CD4-positive, alpha-beta T cell treated with Interleukin-4 for 4 hours (primary cell): ENCODE results near the gene HYI.
"Not testable (repeated sequence)": the region's sequence is repeated elsewhere in the genome, so short reads cannot be mapped to it uniquely, and the experiment has no call there.

Experiments used
- DNase-seq: peaks from one replicate; pipeline ENCODE4 v3.0.0-alpha.2; 2020

Gene HYI, protein sequence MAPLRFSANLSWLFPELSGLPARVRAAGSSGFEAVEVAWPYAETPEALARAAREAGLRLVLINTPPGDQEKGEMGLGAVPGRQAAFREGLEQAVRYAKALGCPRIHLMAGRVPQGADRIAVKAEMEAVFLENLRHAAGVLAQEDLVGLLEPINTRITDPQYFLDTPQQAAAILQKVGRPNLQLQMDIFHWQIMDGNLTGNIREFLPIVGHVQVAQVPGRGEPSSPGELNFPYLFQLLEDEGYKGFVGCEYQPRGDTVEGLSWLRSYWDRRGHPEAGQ

DNA sequence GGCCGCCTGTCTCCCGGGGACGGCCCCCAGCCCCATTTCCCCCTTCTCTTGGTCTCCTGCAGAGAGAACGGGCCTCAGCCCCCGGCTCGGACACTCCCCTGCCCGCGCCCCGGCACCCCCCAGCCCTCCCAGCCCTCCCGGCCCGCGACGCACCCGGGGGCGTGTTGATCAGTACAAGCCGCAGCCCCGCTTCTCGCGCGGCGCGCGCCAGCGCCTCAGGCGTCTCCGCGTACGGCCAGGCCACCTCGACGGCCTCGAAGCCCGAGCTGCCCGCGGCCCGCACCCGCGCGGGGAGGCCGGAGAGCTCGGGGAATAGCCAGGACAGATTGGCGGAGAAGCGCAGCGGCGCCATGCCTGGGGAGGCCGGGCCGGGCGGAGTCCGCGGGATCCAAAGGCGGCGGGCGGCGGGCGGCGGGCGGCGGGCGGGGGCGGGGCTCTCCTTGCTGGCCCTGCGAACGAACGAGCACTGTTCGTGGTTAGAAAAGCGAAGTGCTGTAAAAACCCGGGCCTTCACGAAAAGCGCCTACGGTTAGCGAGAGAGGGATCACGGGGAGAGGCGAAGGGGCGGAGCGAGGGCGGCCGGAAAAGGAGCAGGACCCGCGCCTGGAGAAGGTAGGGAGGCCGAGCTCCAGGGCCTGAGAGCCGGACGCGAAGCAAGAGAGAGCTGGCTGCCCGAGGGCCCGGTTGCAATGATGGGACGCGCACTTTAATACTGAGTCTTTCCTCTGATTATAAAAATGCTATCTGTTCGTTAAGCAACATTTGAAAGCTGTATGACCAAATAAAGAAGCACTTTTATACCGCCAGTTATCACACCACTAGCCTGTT is at the start of gene HYI:
Gene HYI, minus strand, starts transcription at position 490 of the 828 bp plus-strand sequence. Its CDS starts 138 bp downstream, at position 352.
- DNase-seq: peak; percentile 71

GRCh38 chr1:43501806-43502205 is 48.1 kb upstream of the HYI start:
- not testable (repeated sequence) for DNase-seq

GRCh38 chr1:43499898-43500297 is 46.2 kb upstream of the HYI start:
- DNase-seq: no peak

GRCh38 chr1:43495204-43495603 is 41.5 kb upstream of the HYI start:
- no peak for DNase-seq

GRCh38 chr1:43493661-43494450 is 40.1 kb upstream of the HYI start:
- DNase-seq: no peak

DNA sequence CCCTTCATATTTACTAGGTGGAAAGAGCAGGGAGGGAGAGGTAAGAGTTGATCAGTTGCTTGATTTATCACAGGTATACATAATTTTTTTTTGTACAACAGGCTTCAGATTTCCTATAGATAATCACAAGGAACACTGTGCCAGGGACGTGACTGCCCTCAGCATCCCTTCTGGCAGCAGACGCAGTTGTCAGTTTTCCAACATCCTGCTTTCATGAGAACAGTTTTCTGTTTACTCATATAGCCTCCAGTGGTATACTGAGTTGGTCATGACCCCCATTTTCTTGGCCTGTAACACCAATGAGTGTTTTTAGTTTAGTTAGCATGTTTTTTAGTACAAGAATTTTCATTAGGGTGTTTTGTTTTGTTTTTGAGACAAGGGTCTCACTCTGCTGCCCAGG is 39.1 kb upstream of the HYI start:
- DNase-seq: no peak

DNA sequence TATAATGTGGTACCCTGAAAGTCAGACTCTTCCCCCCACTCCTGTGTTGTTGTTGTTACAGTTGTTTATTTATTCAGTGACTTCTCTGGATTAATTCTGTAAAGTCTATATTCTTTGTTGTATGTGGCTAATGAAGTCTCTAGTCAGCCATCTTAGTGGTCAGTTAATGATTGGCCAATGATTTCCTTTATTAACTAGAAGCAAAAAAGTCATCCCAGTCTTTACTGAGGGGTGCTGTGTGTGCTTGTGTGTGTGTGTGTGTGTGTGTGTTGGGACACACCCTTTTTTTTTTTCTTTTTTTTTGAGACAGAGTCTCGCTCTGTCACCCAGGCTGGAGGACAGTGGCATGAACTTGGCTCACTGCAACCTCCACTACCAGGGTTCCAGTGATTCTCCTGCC is 37.3 kb upstream of the HYI start:
- no peak for DNase-seq

GRCh38 chr1:43488165-43488564 is 34.4 kb upstream of the HYI start:
- no peak for DNase-seq

DNA sequence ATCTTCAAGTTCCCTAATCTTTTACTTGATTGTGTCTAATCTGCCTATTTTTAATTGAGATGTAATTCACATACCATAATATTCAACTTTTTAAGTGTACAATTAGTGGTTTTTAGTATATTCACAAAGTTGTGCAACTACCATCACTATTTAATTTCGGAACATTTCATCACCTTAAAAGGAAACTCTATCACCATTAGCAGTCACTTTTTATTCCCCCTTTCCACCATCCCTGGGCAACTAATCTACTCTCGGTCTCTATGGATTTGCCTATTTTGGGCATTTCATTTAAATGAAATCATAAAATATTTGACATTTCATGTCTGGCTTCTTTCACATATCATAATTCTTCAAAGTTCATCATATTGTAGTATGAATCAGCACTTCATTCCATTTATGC is 30.6 kb upstream of the HYI start:
- no peak for DNase-seq

GRCh38 chr1:43482215-43482614 is 28.5 kb upstream of the HYI start:
- DNase-seq: no peak

DNA sequence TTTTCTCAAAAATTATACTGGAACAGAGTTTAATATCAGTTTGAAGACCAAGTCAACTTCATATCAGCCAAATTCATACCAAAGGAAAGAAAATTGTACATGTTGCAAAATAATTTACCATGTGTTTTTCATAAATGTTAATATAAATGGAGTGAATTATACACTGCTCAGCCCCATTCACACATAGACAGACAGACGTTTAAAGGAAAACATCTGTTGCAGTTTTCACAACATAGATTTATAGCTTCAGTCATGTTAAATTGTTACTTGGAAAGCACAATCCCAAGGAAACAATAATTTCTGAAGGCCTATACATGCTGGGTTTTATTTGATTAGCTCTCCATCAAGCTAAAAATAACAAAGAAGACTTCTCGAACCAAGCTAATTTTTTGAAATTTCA is 27.8 kb upstream of the HYI start:
- no peak for DNase-seq

DNA sequence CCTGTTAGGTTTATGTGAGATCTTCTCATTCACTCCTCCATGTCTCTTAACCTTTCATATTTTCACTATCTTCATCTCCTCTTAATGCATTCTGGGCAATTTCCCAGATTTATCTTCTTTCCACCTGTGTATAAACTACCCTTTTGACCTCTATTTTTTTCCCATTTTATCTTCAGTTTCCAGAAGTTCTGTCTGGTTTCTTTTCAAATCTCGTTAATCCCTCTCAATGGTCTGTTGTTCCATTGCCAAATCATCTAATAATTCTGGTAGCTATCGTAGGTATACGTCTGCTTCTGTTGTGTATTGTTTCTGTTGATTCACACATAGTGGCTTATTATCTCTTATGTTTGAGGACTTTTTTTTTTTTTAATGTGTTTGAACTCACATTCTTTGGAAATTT is 25.7 kb upstream of the HYI start:
- DNase-seq: no peak

DNA sequence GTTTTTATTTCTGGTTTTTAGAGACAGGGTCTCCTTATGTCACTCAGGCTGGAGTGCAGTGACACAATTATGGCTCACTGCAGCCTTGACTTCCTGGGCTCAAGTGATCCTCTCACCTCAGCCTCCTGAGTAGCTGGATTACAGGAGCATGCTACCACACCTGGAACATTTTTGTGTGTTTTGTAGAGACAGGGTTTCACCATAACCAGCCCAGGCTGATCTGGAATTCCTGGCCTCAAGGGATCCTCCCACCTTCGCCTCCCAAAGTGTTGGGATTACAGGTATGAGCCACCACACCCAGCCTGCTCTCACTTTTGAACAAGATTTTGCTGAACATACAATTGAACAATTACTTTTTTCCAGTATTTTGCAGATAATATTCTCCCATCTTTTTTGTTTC is 24.0 kb upstream of the HYI start:
- DNase-seq: no peak

DNA sequence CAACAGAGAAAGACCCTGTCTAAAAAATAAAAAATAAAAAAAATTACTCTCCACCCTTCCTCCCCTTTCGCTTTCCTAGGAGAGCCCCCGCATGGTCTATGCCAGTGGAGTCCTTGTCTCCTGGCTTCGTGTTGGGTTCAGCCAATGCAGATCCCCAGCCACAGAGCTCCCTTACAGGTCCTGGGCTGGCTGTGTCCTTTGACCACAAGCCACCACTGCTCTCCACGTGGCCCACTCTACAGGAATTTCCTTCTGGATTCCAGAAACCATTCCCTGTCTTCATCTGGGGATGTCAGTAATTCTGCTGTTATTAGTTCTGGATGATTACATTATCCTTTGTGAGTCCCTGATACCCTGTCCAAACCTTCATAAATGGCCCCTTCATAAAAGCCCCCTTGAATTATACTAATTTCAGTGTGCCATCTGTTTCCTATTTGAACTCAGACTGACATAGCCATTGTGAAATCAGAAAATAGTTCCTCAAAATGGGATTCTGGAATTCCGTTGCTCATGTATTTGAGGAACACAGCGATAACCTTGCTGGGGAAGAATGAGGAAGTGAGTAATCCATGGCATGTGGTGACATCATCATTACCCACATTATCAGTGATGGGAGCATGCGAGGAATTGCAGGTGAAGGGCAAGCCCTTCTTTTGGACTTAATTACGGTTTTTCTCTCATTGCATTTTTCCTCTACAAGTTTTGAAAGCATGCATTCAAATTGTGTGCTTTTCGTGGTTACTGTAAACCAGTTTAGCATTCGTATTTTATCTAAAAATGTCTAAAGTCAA is 22.1 kb upstream of the HYI start:
- not testable (repeated sequence) for DNase-seq

GRCh38 chr1:43473463-43473862 is 19.7 kb upstream of the HYI start:
- DNase-seq: no peak

DNA sequence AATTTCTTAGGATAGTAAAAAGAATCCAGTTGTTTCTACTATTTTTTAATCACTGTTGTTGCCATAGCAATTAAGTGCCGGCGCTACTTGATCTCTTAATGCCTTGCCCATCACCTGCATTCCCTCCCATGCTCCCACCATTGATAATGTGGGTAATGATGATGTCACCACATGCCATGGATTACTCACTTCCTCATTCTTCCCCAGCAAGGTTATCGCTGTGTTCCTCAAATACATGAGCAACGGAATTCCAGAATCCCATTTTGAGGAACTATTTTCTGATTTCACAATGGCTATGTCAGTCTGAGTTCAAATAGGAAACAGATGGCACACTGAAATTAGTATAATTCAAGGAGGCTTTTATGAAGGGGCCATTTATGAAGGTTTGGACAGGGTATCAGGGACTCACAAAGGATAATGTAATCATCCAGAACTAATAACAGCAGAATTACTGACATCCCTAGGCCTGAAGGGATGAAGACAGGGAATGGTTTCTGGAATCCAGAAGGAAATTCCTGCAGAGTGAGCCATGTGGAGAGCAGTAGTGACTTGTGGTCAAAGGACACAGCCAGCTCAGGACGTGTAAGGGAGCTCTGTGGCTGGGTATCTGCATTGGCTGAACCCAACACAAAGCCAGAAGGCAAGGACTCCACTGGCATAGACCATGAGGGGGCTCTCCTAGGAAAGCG is 18.9 kb upstream of the HYI start:
- not testable (repeated sequence) for DNase-seq

DNA sequence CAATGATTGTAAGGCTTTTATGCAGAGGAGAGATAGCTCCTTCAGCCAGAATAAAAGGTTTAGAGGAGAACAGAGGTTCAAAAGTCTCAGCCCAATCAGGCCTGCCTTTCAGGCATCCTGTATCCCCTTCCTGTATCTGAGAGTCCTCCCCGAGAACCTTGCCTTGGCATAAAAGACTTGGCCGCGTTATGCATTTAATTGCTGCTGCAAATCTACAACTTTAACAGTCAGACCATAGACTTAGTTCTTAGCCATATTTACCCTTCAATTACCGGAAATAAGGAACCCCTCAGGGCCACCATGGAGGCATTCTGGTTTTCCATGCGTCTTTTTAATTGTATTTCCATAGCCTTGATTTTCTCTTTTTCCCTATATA is 18.3 kb upstream of the HYI start:
- DNase-seq: no peak

GRCh38 chr1:43469932-43470331 is 16.2 kb upstream of the HYI start:
- no peak for DNase-seq

- no peak for DNase-seq
Observed at GRCh38 chr1:43468414-43468813, 14.7 kb upstream of the HYI start.

DNA sequence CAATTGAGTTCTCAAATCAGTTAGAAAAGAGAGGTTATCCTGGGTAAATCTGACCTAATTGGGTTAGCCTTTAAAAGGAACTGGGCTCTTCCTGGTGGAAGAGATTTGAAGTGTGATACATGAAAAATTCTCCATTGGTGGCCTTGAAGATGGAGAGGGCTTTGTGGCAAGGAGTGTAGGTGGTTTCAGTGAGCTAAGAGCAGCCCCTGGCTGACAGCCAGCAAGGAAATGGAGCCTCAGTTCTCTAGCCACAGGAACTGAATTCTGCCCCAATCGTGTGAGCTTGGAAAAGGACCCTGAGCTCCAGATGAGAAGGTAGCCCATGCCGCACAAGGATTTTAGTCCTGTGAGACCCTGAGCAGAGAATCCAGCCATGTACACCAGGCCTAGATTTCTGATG is 12.7 kb upstream of the HYI start:
- no peak for DNase-seq

DNA sequence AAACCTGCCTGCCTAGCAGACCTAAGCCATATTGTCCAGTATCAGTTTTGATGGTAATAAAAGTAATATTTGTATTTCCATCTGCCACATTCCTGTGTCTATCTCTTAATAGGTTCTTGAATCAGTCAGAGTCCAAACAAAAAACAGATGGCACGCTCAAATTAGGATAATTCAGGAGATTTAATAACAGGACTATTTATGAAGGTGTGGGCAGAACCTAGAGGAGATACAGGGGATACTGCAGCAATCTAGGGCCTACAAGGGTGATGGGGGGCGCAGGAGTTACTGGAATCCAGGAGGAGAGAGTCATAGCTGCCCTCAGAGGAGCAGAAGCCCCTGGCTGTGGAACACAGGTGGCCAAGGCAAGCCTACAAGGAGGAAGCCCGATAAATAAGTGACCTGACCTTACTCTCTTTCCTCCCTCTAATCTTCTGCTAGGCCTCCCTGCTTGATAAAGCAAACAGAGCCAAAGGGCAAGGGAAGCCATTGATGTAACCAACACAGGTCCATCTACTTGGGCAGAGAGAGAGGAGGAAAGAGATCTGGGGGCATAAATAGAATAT is 11.9 kb upstream of the HYI start:
- no peak for DNase-seq
